ENCODE data around the gene NOTCH1.

NOTCH1 gene

DNA sequence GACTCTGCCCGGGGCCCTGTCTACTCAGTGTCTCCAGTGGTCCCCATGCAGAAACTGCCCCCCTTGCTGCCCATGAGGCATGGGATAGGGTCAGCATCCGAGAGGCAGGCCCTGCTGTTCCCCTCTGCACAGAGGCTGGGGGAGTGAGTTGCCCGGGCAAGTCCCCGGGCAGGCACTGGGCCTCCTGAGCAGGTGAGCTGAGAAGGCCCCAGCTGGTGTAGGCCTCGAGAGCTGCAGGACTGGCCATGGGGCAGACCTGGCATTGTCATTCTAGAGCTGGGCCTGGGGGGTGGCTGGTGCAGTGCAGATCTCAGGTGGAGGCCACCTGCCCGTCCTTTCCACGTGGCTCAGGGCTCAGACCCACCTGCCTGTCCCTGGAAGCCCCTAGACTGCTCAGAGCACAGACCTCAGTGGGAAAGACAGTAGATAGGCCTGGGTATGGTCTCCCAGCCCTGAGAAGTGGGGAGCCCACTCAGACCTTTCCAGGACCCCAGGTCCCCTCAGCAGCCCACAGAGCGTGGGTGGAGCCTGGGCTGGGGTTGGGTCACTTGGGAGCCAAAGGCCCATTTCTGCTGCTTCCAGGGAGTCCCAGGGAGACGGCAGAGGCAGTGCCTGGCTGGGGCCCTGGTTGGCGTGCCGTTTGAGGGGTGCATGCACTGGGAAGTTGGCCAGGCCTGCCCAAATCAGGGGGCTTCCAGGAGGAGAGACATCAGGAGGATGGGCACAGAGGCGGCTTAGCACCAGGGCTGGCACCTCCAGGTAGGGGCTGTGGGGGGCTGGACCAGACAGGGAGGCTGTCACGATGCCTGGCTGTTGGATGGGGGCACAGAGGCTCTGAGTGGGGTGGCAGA lies 4.8 kb upstream of the NOTCH1 start:
- no peaks in the 10 kb centered on the region for H4K20me1 ChIP-seq (ENCODE audit: low read depth, low read length)
- H3K79me2 ChIP-seq (ENCODE audit: insufficient read depth, low read length) = no peaks in the 10 kb centered on the region
- H3K4me3 ChIP-seq (ENCODE audit: insufficient read depth, low read length, poor library complexity, severe bottlenecking) = no peak overlapping the region
- no peak for TF ChIP-seq EZH2phosphoT487 (conservative IDR thresholded peaks at IDR 0.05; ENCODE audit: low read length)
- TF ChIP-seq, protein P1, sequence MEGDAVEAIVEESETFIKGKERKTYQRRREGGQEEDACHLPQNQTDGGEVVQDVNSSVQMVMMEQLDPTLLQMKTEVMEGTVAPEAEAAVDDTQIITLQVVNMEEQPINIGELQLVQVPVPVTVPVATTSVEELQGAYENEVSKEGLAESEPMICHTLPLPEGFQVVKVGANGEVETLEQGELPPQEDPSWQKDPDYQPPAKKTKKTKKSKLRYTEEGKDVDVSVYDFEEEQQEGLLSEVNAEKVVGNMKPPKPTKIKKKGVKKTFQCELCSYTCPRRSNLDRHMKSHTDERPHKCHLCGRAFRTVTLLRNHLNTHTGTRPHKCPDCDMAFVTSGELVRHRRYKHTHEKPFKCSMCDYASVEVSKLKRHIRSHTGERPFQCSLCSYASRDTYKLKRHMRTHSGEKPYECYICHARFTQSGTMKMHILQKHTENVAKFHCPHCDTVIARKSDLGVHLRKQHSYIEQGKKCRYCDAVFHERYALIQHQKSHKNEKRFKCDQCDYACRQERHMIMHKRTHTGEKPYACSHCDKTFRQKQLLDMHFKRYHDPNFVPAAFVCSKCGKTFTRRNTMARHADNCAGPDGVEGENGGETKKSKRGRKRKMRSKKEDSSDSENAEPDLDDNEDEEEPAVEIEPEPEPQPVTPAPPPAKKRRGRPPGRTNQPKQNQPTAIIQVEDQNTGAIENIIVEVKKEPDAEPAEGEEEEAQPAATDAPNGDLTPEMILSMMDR (IDR thresholded peaks at IDR 0.05; ENCODE audit: insufficient read depth, low read length, poor library complexity, severe bottlenecking) = no peak
- H3K27me3 ChIP-seq (ENCODE audit: low read length) = no peaks in the 10 kb centered on the region
- no peak overlapping the region for H2AFZ ChIP-seq (ENCODE audit: low read depth, low read length, severe bottlenecking)
- H3K9ac ChIP-seq (ENCODE audit: low read length) = no peak overlapping the region
- H3K9me2 ChIP-seq (replicated peaks; ENCODE audit: insufficient read depth, low read length) = no peaks in the 10 kb centered on the region
- no peaks in the 10 kb centered on the region for H3F3A ChIP-seq (ENCODE audit: insufficient read depth)
- no peaks in the 10 kb centered on the region for H3K36me3 ChIP-seq (ENCODE audit: low read length)
- no peak overlapping the region for H3K4me2 ChIP-seq (ENCODE audit: low read depth, low read length, poor library complexity, severe bottlenecking)
- H3K27ac ChIP-seq (ENCODE audit: low read depth, low read length) = no peak overlapping the region
- no peaks in the 10 kb centered on the region for H3K9me3 ChIP-seq (ENCODE audit: insufficient read depth, low read length)

DNA sequence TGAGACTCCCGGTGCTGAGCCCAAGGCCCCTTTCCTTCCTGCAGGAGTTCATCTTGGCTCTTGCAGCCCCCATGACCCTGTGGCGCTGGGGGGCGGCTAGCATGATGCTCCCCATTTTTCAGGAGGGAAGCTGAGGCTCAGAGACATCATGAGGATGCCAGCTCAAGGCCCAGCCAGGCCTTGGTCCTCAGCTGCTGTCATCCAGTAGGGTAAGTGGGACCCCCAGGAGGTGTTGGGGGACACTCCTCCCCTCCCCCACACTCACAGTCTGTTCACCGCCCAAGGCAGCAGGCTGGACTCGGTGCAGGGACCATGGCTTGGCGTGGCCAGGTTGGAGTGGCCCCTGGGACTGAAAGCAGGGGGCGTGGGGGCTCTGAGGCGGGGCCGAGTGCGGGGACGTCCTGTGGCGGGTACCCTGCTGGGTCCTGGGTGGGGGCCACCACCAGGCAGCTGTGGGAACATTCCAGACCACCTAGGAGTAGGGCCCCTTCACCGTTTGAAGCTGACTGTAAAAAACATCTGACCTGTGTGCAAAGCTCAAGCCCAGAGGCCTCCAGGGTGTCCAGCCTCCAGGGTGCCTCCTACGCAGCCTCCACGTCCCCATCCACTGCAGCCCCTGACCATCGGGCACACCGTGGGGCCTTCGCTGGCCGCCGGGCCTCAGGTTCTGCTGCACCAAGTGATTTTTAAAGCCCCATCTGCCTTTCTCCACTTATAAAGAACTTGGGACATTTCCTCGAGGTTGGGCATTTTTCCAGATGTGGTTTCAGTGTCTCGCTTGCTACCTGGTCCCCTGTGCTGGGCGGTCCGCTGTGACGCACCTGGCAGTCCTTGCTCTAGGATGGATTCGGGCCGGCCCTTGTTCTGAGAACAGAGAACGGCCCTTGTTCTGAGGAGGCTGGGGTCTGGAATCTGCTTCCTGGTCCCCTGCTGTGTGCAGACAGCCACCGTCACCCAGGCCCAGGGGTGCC lies 3.4 kb upstream of the NOTCH1 start:
- Histone ChIP-seq H3K9me3 (ENCODE audit: insufficient read depth, low read length) (no peaks in the 10 kb centered on the region), H3K9ac (ENCODE audit: low read length) (no peak overlapping the region), H4K20me1 (ENCODE audit: low read depth, low read length) (no peaks in the 10 kb centered on the region), H2AFZ (ENCODE audit: low read depth, low read length, severe bottlenecking) (no peak overlapping the region), H3K27ac (ENCODE audit: low read depth, low read length) (no peak overlapping the region), H3K4me2 (ENCODE audit: low read depth, low read length, poor library complexity, severe bottlenecking) (no peak overlapping the region), H3K4me3 (ENCODE audit: insufficient read depth, low read length, poor library complexity, severe bottlenecking) (no peak overlapping the region), H3K9me2 (replicated peaks; ENCODE audit: insufficient read depth, low read length) (no peaks in the 10 kb centered on the region), H3K36me3 (ENCODE audit: low read length) (no peaks in the 10 kb centered on the region), H3F3A (ENCODE audit: insufficient read depth) (no peaks in the 10 kb centered on the region), H3K27me3 (ENCODE audit: low read length) (no peaks in the 10 kb centered on the region), H3K79me2 (ENCODE audit: insufficient read depth, low read length) (no peaks in the 10 kb centered on the region)
- no peak for TF ChIP-seq EZH2phosphoT487 (conservative IDR thresholded peaks at IDR 0.05; ENCODE audit: low read length)
- TF ChIP-seq, protein P1 (IDR thresholded peaks at IDR 0.05; ENCODE audit: insufficient read depth, low read length, poor library complexity, severe bottlenecking) = no peak

DNA sequence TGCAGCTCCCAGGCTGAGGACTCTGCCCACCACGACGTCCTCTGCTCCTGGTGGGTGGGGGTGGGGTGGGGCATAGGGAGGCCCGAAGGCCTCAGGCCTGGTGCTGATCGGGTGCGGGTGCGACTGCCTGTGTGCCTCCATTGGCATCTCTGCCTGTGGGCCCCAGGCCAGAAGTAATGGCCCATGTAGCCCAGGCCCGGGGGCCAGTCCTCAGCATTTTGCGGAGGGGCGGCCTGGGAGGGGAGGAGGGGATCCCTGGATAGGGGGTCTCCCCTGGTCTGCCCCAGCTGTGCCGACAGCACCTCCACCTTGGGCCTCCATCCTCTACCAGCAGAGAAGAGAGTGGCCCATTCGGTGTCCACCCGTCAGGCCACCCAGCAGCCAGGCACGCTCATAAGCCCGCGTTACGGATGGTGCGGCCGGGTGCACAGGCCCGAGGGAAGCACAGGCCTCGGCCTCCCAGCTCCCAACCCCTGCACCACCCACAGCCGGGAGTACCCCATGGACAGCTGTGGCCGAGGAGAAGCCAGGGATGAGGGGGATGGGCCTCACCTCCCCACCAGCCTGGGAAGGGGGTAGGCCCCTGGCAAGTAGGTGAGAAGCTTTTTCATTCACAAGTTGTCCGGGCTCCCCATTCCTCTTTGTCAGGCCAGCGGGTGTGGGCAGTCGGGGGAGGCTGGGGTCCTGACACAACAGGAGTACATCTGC lies 1.8 kb upstream of the NOTCH1 start:
- H4K20me1 ChIP-seq (ENCODE audit: low read depth, low read length) = no peaks in the 10 kb centered on the region
- H2AFZ ChIP-seq (ENCODE audit: low read depth, low read length, severe bottlenecking) = no peak overlapping the region
- no peak overlapping the region for H3K4me3 ChIP-seq (ENCODE audit: insufficient read depth, low read length, poor library complexity, severe bottlenecking)
- H3K27ac ChIP-seq (ENCODE audit: low read depth, low read length) = no peak overlapping the region
- H3F3A ChIP-seq (ENCODE audit: insufficient read depth) = no peaks in the 10 kb centered on the region
- no peak overlapping the region for H3K4me2 ChIP-seq (ENCODE audit: low read depth, low read length, poor library complexity, severe bottlenecking)
- H3K79me2 ChIP-seq (ENCODE audit: insufficient read depth, low read length) = no peaks in the 10 kb centered on the region
- H3K36me3 ChIP-seq (ENCODE audit: low read length) = no peaks in the 10 kb centered on the region
- no peaks in the 10 kb centered on the region for H3K9me2 ChIP-seq (replicated peaks; ENCODE audit: insufficient read depth, low read length)
- H3K9me3 ChIP-seq (ENCODE audit: insufficient read depth, low read length) = no peaks in the 10 kb centered on the region
- H3K27me3 ChIP-seq (ENCODE audit: low read length) = no peaks in the 10 kb centered on the region
- TF ChIP-seq, protein P1 (IDR thresholded peaks at IDR 0.05; ENCODE audit: insufficient read depth, low read length, poor library complexity, severe bottlenecking) = no peak
- no peak for TF ChIP-seq EZH2phosphoT487 (conservative IDR thresholded peaks at IDR 0.05; ENCODE audit: low read length)
- no peak overlapping the region for H3K9ac ChIP-seq (ENCODE audit: low read length)
